Ishikawa (cell line): ENCODE data around the gene EDC4.

Experiments
- CEBPB ChIP-seq: IDR thresholded peaks from 2 replicates; pipeline ENCODE4 v1.6.1; 2012
- EGR1 ChIP-seq: IDR thresholded peaks from 2 replicates; pipeline ENCODE4 v1.6.1; 2012
- EP300 ChIP-seq: IDR thresholded peaks from 2 replicates; pipeline ENCODE4 v1.6.1; 2012; ENCODE audit warnings: borderline replicate concordance
- FOXM1 ChIP-seq: IDR thresholded peaks from 2 replicates; pipeline ENCODE4 v1.6.1; 2012; ENCODE audit warnings: low read depth, borderline replicate concordance
- RAD21 ChIP-seq: IDR thresholded peaks from 2 replicates; pipeline ENCODE4 v1.6.1; 2012; ENCODE audit warnings: low read depth
- TCF12 ChIP-seq: IDR thresholded peaks from 2 replicates; pipeline ENCODE4 v1.6.1; 2012; ENCODE audit warnings: low read depth
- TEAD4 ChIP-seq: IDR thresholded peaks from 2 replicates; pipeline ENCODE4 v1.6.1; 2012
- USF1 ChIP-seq: IDR thresholded peaks from 2 replicates; pipeline ENCODE4 v1.6.1; 2012
- YY1 ChIP-seq: IDR thresholded peaks from 2 replicates; pipeline ENCODE4 v1.6.1; 2012; ENCODE audit warnings: low read depth
- ZBTB7A ChIP-seq: IDR thresholded peaks from 2 replicates; pipeline ENCODE4 v1.6.1; 2012; ENCODE audit warnings: low read depth
- TF ChIP-seq, protein P1 (sequence below): IDR thresholded peaks from 2 replicates; pipeline ENCODE4 v1.6.1; 2012; ENCODE audit warnings: low read depth, mild to moderate bottlenecking
- TF ChIP-seq, protein P2 (sequence below): IDR thresholded peaks from 2 replicates; pipeline ENCODE4 v1.6.1; 2012

GRCh38 chr16:67892375-67892774 is 19.5 kb downstream of the EDC4 start:
- TF ChIP-seq, protein P1, sequence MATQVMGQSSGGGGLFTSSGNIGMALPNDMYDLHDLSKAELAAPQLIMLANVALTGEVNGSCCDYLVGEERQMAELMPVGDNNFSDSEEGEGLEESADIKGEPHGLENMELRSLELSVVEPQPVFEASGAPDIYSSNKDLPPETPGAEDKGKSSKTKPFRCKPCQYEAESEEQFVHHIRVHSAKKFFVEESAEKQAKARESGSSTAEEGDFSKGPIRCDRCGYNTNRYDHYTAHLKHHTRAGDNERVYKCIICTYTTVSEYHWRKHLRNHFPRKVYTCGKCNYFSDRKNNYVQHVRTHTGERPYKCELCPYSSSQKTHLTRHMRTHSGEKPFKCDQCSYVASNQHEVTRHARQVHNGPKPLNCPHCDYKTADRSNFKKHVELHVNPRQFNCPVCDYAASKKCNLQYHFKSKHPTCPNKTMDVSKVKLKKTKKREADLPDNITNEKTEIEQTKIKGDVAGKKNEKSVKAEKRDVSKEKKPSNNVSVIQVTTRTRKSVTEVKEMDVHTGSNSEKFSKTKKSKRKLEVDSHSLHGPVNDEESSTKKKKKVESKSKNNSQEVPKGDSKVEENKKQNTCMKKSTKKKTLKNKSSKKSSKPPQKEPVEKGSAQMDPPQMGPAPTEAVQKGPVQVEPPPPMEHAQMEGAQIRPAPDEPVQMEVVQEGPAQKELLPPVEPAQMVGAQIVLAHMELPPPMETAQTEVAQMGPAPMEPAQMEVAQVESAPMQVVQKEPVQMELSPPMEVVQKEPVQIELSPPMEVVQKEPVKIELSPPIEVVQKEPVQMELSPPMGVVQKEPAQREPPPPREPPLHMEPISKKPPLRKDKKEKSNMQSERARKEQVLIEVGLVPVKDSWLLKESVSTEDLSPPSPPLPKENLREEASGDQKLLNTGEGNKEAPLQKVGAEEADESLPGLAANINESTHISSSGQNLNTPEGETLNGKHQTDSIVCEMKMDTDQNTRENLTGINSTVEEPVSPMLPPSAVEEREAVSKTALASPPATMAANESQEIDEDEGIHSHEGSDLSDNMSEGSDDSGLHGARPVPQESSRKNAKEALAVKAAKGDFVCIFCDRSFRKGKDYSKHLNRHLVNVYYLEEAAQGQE = no peak
- TF ChIP-seq TEAD4 (no peak), TCF12 (no peak), EP300 (no peak), CEBPB (no peak), FOXM1 (no peak), YY1 (no peak), USF1 (no peak), RAD21 (no peak), ZBTB7A (no peak), EGR1 (no peak)
- TF ChIP-seq, protein P2, sequence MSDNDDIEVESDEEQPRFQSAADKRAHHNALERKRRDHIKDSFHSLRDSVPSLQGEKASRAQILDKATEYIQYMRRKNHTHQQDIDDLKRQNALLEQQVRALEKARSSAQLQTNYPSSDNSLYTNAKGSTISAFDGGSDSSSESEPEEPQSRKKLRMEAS = no peak
